GM12878 (cell line): ENCODE measurements around the gene NPPB. TPM values are rescaled to one million over a fixed set of nuclear protein-coding genes. Genes with fewer than 3 reads are reported as not detected.
A peak's percentile ranks its signal among the peaks of the same experiment; 100 is the strongest.

ENCODE experiments used
- ASH2L ChIP-seq: fragments of 300-600, 200-600 bp; sonication (generic); IDR thresholded peaks from 2 replicates; pipeline ENCODE4 v1.6.1; 2017; ENCODE audit warnings: low read depth, mild to moderate bottlenecking, borderline replicate concordance
- BMI1 ChIP-seq: fragments of 450-650 bp; IDR thresholded peaks from 2 replicates; pipeline ENCODE4 v1.6.1; 2016; ENCODE audit warnings: mild to moderate bottlenecking, moderate library complexity, borderline replicate concordance
- CHD2 ChIP-seq: IDR thresholded peaks from 2 replicates; pipeline ENCODE4 v1.6.1; 2011; ENCODE audit warnings: low read depth, low read length, improper control_type of control experiment, borderline replicate concordance
- HDGF ChIP-seq: fragments of 450-650 bp; IDR thresholded peaks from 2 replicates; pipeline ENCODE4 v1.6.1; 2016; ENCODE audit warnings: antibody characterized with exemption
- IKZF2 ChIP-seq, 2 experiments: fragments of 450-650 bp; IDR thresholded peaks; 2 replicates each; pipeline ENCODE4 v1.6.1; 2017; ENCODE audit warnings: mild to moderate bottlenecking in 2 of 2, moderate library complexity in 2 of 2
- MTA2 ChIP-seq: fragments of 450-650 bp; IDR thresholded peaks from 2 replicates; pipeline ENCODE4 v1.6.1; 2016; ENCODE audit warnings: low read depth, mild to moderate bottlenecking, moderate library complexity
- POLR2AphosphoS2 ChIP-seq: IDR thresholded peaks from 2 replicates; pipeline ENCODE4 v1.6.1; 2011; ENCODE audit warnings: low read depth, mild to moderate bottlenecking, low read length, improper control_type of control experiment, moderate library complexity
- POU2F2 ChIP-seq: IDR thresholded peaks from 3 replicates; pipeline ENCODE4 v1.6.1; 2011; ENCODE audit warnings: low read depth, mild to moderate bottlenecking, low read length, borderline replicate concordance
- SRF ChIP-seq, 2 experiments: IDR thresholded peaks; 2 replicates each; pipeline ENCODE4 v1.6.1; 2011; ENCODE audit warnings: low read depth in 2 of 2, low read length in 2 of 2, mild to moderate bottlenecking in 1 of 2, moderate library complexity in 1 of 2
- STAT1 ChIP-seq: fragments of 450-650 bp; conservative IDR thresholded peaks from 2 replicates; pipeline ENCODE4 v1.6.1; 2014; ENCODE audit warnings: antibody characterized with exemption, mild to moderate bottlenecking
- STAT3 ChIP-seq: IDR thresholded peaks from 2 replicates; pipeline ENCODE4 v1.6.1; 2011; ENCODE audit warnings: low read depth, low read length, improper control_type of control experiment
- TBL1XR1 ChIP-seq: IDR thresholded peaks from 2 replicates; pipeline ENCODE4 v1.6.1; 2012; ENCODE audit warnings: low read depth, low read length, improper control_type of control experiment
- polyA plus RNA-seq, 11 experiments: library from polyadenylated mRNA; depleted of rRNA in 4 of 11; unstranded in 6 of 11; stranded (reverse) in 5 of 11; fragments of >200 nt; fragmentation: Nextera tagmentation in 4 of 11; fragmentation: Illumina TruSeq in 1 of 11; extraction: Ambion mirVana in 4 of 11; extraction: Trizol in 1 of 11; gene quantifications; 1 replicate in 1 of 11; 2 replicates in 10 of 11; pipeline versions ENCODE4 v1.2.1 to v1.2.3, GENCODE V29; 2011 to 2016; ENCODE audit warnings: inconsistent platforms in 2 of 11, missing spikeins in 2 of 11, low read depth in 1 of 11
- total RNA-seq, 4 experiments: library from RNA; depleted of rRNA in 3 of 4; stranded (reverse); fragments of >200 nt in 3 of 4; fragmentation: Illumina TruSeq in 1 of 4; extraction: Trizol in 1 of 4; gene quantifications; 2 replicates each; pipeline versions ENCODE4 v1.2.1 to v1.2.3, GENCODE V29; 2013 to 2021
- TF ChIP-seq, protein P1 (sequence below), 3 experiments: IDR thresholded peaks in 2 of 3; conservative IDR thresholded peaks in 1 of 3; 2 replicates each; pipeline ENCODE4 v1.5.1; 2011; ENCODE audit warnings: low read depth in 3 of 3, low read length in 3 of 3, mild to moderate bottlenecking in 3 of 3, control low read depth in 2 of 3, moderate library complexity in 2 of 3, inconsistent platforms in 1 of 3, mixed read lengths in 1 of 3; ENCODE audit not compliant: control insufficient read depth in 2 of 3, insufficient read depth in 1 of 3; ENCODE audit errors: extremely low read depth in 1 of 3
- TF ChIP-seq, protein P2 (sequence below): IDR thresholded peaks from 2 replicates; pipeline ENCODE4 v1.6.1; 2012; ENCODE audit warnings: mild to moderate bottlenecking, low read depth, low read length
- TF ChIP-seq, protein P3 (sequence below): fragments of 450-650 bp; IDR thresholded peaks from 2 replicates; pipeline ENCODE4 v1.6.1; 2016; ENCODE audit warnings: mild to moderate bottlenecking, moderate library complexity, borderline replicate concordance
- TF ChIP-seq, protein P4 (sequence below): IDR thresholded peaks from 2 replicates; pipeline ENCODE4 v1.6.1; 2012; ENCODE audit warnings: low read depth, low read length, improper control_type of control experiment

NPPB gene
- total and polyA plus RNA-seq, 10 of the 15 experiments (the other 5 are each of a cell fraction or from before 2014, with no cell fraction given) = not detected

- TF ChIP-seq, protein P1, sequence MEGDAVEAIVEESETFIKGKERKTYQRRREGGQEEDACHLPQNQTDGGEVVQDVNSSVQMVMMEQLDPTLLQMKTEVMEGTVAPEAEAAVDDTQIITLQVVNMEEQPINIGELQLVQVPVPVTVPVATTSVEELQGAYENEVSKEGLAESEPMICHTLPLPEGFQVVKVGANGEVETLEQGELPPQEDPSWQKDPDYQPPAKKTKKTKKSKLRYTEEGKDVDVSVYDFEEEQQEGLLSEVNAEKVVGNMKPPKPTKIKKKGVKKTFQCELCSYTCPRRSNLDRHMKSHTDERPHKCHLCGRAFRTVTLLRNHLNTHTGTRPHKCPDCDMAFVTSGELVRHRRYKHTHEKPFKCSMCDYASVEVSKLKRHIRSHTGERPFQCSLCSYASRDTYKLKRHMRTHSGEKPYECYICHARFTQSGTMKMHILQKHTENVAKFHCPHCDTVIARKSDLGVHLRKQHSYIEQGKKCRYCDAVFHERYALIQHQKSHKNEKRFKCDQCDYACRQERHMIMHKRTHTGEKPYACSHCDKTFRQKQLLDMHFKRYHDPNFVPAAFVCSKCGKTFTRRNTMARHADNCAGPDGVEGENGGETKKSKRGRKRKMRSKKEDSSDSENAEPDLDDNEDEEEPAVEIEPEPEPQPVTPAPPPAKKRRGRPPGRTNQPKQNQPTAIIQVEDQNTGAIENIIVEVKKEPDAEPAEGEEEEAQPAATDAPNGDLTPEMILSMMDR (IDR thresholded peaks at IDR 0.05 in 2 of 3, conservative IDR thresholded peaks at IDR 0.05 in 1 of 3; ENCODE audit: control insufficient read depth in 2 of 3, extremely low read depth in 1 of 3, insufficient read depth in 1 of 3, low read depth in 3 of 3, low read length in 3 of 3) = peak; percentile 59 to 71 (median 66); a peak in 5 of 6 replicates
- TF ChIP-seq BMI1 (no peak), POU2F2 (peak; percentile 87; the same call in 2 of the 3 replicates), STAT1 (no peak), SRF (IDR thresholded peaks at IDR 0.05; ENCODE audit: low read depth in 2 of 2, low read length in 2 of 2) (peak; percentile 94 to 99), IKZF2 (IDR thresholded peaks at IDR 0.05) (no peak), CHD2 (no peak), ASH2L (no peak), MTA2 (0 out of 2 replicates have a peak, but pooled peaks have one; percentile 27), POLR2AphosphoS2 (no peak), HDGF (no peak), TBL1XR1 (no peak), STAT3 (no peak)
- TF ChIP-seq, protein P2, sequence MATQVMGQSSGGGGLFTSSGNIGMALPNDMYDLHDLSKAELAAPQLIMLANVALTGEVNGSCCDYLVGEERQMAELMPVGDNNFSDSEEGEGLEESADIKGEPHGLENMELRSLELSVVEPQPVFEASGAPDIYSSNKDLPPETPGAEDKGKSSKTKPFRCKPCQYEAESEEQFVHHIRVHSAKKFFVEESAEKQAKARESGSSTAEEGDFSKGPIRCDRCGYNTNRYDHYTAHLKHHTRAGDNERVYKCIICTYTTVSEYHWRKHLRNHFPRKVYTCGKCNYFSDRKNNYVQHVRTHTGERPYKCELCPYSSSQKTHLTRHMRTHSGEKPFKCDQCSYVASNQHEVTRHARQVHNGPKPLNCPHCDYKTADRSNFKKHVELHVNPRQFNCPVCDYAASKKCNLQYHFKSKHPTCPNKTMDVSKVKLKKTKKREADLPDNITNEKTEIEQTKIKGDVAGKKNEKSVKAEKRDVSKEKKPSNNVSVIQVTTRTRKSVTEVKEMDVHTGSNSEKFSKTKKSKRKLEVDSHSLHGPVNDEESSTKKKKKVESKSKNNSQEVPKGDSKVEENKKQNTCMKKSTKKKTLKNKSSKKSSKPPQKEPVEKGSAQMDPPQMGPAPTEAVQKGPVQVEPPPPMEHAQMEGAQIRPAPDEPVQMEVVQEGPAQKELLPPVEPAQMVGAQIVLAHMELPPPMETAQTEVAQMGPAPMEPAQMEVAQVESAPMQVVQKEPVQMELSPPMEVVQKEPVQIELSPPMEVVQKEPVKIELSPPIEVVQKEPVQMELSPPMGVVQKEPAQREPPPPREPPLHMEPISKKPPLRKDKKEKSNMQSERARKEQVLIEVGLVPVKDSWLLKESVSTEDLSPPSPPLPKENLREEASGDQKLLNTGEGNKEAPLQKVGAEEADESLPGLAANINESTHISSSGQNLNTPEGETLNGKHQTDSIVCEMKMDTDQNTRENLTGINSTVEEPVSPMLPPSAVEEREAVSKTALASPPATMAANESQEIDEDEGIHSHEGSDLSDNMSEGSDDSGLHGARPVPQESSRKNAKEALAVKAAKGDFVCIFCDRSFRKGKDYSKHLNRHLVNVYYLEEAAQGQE = no peak
- TF ChIP-seq, protein P3, sequence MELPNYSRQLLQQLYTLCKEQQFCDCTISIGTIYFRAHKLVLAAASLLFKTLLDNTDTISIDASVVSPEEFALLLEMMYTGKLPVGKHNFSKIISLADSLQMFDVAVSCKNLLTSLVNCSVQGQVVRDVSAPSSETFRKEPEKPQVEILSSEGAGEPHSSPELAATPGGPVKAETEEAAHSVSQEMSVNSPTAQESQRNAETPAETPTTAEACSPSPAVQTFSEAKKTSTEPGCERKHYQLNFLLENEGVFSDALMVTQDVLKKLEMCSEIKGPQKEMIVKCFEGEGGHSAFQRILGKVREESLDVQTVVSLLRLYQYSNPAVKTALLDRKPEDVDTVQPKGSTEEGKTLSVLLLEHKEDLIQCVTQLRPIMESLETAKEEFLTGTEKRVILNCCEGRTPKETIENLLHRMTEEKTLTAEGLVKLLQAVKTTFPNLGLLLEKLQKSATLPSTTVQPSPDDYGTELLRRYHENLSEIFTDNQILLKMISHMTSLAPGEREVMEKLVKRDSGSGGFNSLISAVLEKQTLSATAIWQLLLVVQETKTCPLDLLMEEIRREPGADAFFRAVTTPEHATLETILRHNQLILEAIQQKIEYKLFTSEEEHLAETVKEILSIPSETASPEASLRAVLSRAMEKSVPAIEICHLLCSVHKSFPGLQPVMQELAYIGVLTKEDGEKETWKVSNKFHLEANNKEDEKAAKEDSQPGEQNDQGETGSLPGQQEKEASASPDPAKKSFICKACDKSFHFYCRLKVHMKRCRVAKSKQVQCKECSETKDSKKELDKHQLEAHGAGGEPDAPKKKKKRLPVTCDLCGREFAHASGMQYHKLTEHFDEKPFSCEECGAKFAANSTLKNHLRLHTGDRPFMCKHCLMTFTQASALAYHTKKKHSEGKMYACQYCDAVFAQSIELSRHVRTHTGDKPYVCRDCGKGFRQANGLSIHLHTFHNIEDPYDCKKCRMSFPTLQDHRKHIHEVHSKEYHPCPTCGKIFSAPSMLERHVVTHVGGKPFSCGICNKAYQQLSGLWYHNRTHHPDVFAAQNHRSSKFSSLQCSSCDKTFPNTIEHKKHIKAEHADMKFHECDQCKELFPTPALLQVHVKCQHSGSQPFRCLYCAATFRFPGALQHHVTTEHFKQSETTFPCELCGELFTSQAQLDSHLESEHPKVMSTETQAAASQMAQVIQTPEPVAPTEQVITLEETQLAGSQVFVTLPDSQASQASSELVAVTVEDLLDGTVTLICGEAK = peak; percentile 75
- TF ChIP-seq, protein P4, sequence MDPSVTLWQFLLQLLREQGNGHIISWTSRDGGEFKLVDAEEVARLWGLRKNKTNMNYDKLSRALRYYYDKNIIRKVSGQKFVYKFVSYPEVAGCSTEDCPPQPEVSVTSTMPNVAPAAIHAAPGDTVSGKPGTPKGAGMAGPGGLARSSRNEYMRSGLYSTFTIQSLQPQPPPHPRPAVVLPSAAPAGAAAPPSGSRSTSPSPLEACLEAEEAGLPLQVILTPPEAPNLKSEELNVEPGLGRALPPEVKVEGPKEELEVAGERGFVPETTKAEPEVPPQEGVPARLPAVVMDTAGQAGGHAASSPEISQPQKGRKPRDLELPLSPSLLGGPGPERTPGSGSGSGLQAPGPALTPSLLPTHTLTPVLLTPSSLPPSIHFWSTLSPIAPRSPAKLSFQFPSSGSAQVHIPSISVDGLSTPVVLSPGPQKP = peak; percentile 99
These were observed 48.7 kb upstream of the NPPB start (continued) for GRCh38 chr1:11907275-11908094.
